Astrocyte (in vitro differentiated cells and primary cell): ENCODE data around the gene EARS2. TPM values are rescaled to one million over a fixed set of nuclear protein-coding genes. Genes with fewer than 3 reads are reported as not detected.

ENCODE experiments used
- DNase-seq: peaks from one replicate; pipeline ENCODE4 v3.0.0-alpha.2; 2010; ENCODE audit warnings: low read depth
- FAIRE-seq: peaks from 2 replicates; lab custom pipeline; 2011; peaks lifted over from hg19 to GRCh38; lab: Jason Lieb, UNC
- H2AFZ ChIP-seq: 2 replicates; pipeline ENCODE4 v1.6.0; 2012; ENCODE audit warnings: low read depth, low read length, inconsistent platforms
- H3K27ac ChIP-seq: 2 replicates; pipeline ENCODE4 v1.5.1; 2011; ENCODE audit warnings: low read depth, low read length, inconsistent platforms
- H3K27me3 ChIP-seq: 2 replicates; pipeline ENCODE4 v1.6.0; 2011; ENCODE audit warnings: low read length, inconsistent platforms; ENCODE audit not compliant: insufficient read depth
- H3K36me3 ChIP-seq: 2 replicates; pipeline ENCODE4 v1.5.1; 2011; ENCODE audit warnings: low read length, inconsistent platforms; ENCODE audit not compliant: insufficient read depth
- H3K4me1 ChIP-seq: 2 replicates; pipeline ENCODE4 v1.5.1; 2011; ENCODE audit warnings: low read length, inconsistent platforms; ENCODE audit not compliant: insufficient read depth
- H3K4me2 ChIP-seq: 2 replicates; pipeline ENCODE4 v1.6.0; 2012; ENCODE audit warnings: low read length, inconsistent platforms
- H3K4me3 ChIP-seq: 2 replicates; pipeline ENCODE4 v1.5.1; 2011; ENCODE audit warnings: low read depth, mild to moderate bottlenecking, low read length, inconsistent platforms; ENCODE audit not compliant: insufficient read depth
- H3K79me2 ChIP-seq: 2 replicates; pipeline ENCODE4 v1.6.0; 2012; ENCODE audit warnings: mild to moderate bottlenecking, low read length, inconsistent platforms; ENCODE audit not compliant: insufficient read depth
- H3K9ac ChIP-seq: 2 replicates; pipeline ENCODE4 v1.6.0; 2012; ENCODE audit warnings: mild to moderate bottlenecking, low read length, inconsistent platforms
- H3K9me3 ChIP-seq: 2 replicates; pipeline ENCODE4 v1.5.1; 2012; ENCODE audit warnings: low read depth, mild to moderate bottlenecking, low read length, inconsistent platforms; ENCODE audit not compliant: insufficient read depth
- H4K20me1 ChIP-seq: 2 replicates; pipeline ENCODE4 v1.6.0; 2012; ENCODE audit warnings: low read length, inconsistent platforms; ENCODE audit not compliant: insufficient read depth
- H3K27ac Mint-ChIP-seq: one replicate; pipeline ENCODE4 v1.8.0; 2021; ENCODE audit warnings: mild to moderate bottlenecking, mixed read lengths; ENCODE audit not compliant: unreplicated experiment
- H3K27me3 Mint-ChIP-seq: one replicate; pipeline ENCODE4 v1.8.0; 2021; ENCODE audit warnings: low read depth, mixed read lengths; ENCODE audit not compliant: unreplicated experiment
- H3K36me3 Mint-ChIP-seq: one replicate; pipeline ENCODE4 v1.8.0; 2021; ENCODE audit warnings: low read depth, mixed read lengths; ENCODE audit not compliant: unreplicated experiment
- H3K4me1 Mint-ChIP-seq: one replicate; pipeline ENCODE4 v1.8.0; 2021; ENCODE audit warnings: low read depth, mixed read lengths; ENCODE audit not compliant: unreplicated experiment
- H3K4me3 Mint-ChIP-seq: one replicate; pipeline ENCODE4 v1.8.0; 2021; ENCODE audit warnings: mild to moderate bottlenecking, moderate library complexity, mixed read lengths; ENCODE audit not compliant: unreplicated experiment
- H3K9me3 Mint-ChIP-seq: one replicate; pipeline ENCODE4 v1.8.0; 2021; ENCODE audit warnings: mild to moderate bottlenecking, mixed read lengths; ENCODE audit not compliant: unreplicated experiment
- CTCF ChIP-seq: IDR thresholded peaks from 2 replicates; pipeline ENCODE4 v1.5.1; 2011; ENCODE audit warnings: low read depth, mild to moderate bottlenecking, inconsistent platforms, low read length, moderate library complexity; ENCODE audit not compliant: insufficient read depth
- EZH2 ChIP-seq: IDR thresholded peaks from 2 replicates; pipeline ENCODE4 v1.6.1; 2012; ENCODE audit warnings: mild to moderate bottlenecking, low read length, inconsistent platforms; ENCODE audit not compliant: insufficient read depth
- total RNA-seq: library from RNA; stranded (reverse); gene quantifications from 2 replicates; pipeline ENCODE4 v1.2.1, GENCODE V29; 2021

EARS2 gene
- total RNA-seq, 1 donor from 2014 or later, result 19.4 TPM

GRCh38 chr16:23535901-23536300 is 21.2 kb downstream of the EARS2 start:
- H2AFZ ChIP-seq, result no peak overlapping the region
- no peak for FAIRE-seq
- H4K20me1 ChIP-seq, result peaks cover 3% of the 10 kb centered on the region
- H3K4me3 ChIP-seq, result no peak overlapping the region
- H3K27me3 Mint-ChIP-seq, result no peaks in the 10 kb centered on the region
- no peak overlapping the region for H3K27ac ChIP-seq
- no peaks in the 10 kb centered on the region for H3K9me3 ChIP-seq
- H3K36me3 Mint-ChIP-seq, result peaks cover 24% of the 10 kb centered on the region
- peaks cover 21% of the 10 kb centered on the region for H3K4me1 Mint-ChIP-seq
- H3K27ac Mint-ChIP-seq, result no peak overlapping the region
- H3K27me3 ChIP-seq, result no peaks in the 10 kb centered on the region
- peak overlapping the region; percentile 9 for H3K4me2 ChIP-seq
- H3K79me2 ChIP-seq, result no peaks in the 10 kb centered on the region
- H3K9me3 Mint-ChIP-seq, result no peaks in the 10 kb centered on the region
- H3K4me3 Mint-ChIP-seq, result no peak overlapping the region
- H3K4me1 ChIP-seq, result peaks cover 15% of the 10 kb centered on the region
- DNase-seq, result peak; percentile 22
- H3K36me3 ChIP-seq, result peaks cover 17% of the 10 kb centered on the region
- TF ChIP-seq EZH2, result no peak
- no peak for TF ChIP-seq CTCF
- H3K9ac ChIP-seq, result no peak overlapping the region

GRCh38 chr16:23534868-23535860 is 22.0 kb downstream of the EARS2 start:
- no peaks in the 10 kb centered on the region for H3K79me2 ChIP-seq
- no peak overlapping the region for H3K4me2 ChIP-seq
- H3K27me3 Mint-ChIP-seq, result no peaks in the 10 kb centered on the region
- peaks cover 24% of the 10 kb centered on the region for H3K36me3 Mint-ChIP-seq
- H3K4me3 ChIP-seq, result no peak overlapping the region
- H3K27ac Mint-ChIP-seq, result no peak overlapping the region
- H2AFZ ChIP-seq, result no peak overlapping the region
- no peaks in the 10 kb centered on the region for H3K9me3 Mint-ChIP-seq
- no peaks in the 10 kb centered on the region for H3K9me3 ChIP-seq
- H3K27ac ChIP-seq, result no peak overlapping the region
- TF ChIP-seq CTCF (no peak), EZH2 (no peak)
- H4K20me1 ChIP-seq, result peaks cover 3% of the 10 kb centered on the region
- H3K36me3 ChIP-seq, result peaks cover 14% of the 10 kb centered on the region
- peaks cover 21% of the 10 kb centered on the region for H3K4me1 Mint-ChIP-seq
- DNase-seq, result no peak
- peaks cover 15% of the 10 kb centered on the region for H3K4me1 ChIP-seq
- no peaks in the 10 kb centered on the region for H3K27me3 ChIP-seq
- no peak overlapping the region for H3K9ac ChIP-seq
- no peak for FAIRE-seq
- no peak overlapping the region for H3K4me3 Mint-ChIP-seq

- Histone ChIP-seq H3K27me3 (no peaks in the 10 kb centered on the region), H3K9me3 (no peaks in the 10 kb centered on the region), H3K4me2 (no peak overlapping the region), H3K36me3 (peaks cover 14% of the 10 kb centered on the region), H3K4me1 (peaks cover 4% of the 10 kb centered on the region), H3K27ac (no peak overlapping the region), H4K20me1 (peaks cover 3% of the 10 kb centered on the region), H3K9ac (no peak overlapping the region), H3K79me2 (no peaks in the 10 kb centered on the region), H2AFZ (no peak overlapping the region), H3K4me3 (no peak overlapping the region)
- no peak for DNase-seq
- no peaks in the 10 kb centered on the region for H3K27me3 Mint-ChIP-seq
- TF ChIP-seq EZH2 (no peak), CTCF (no peak)
- FAIRE-seq, result no peak
- no peaks in the 10 kb centered on the region for H3K9me3 Mint-ChIP-seq
- H3K4me1 Mint-ChIP-seq, result peaks cover 10% of the 10 kb centered on the region
- peaks cover 28% of the 10 kb centered on the region for H3K36me3 Mint-ChIP-seq
- no peak overlapping the region for H3K4me3 Mint-ChIP-seq
- H3K27ac Mint-ChIP-seq, result no peak overlapping the region
Observed at GRCh38 chr16:23532448-23532847, 24.7 kb downstream of the EARS2 start.
